SK-N-SH (cell line): ENCODE data around the gene TBL1XR1.
A peak's percentile ranks its signal among the peaks of the same experiment; 100 is the strongest.

Experiments
- CHD2 ChIP-seq: fragments of 150-350 bp; IDR thresholded peaks from 2 replicates; pipeline ENCODE4 v1.6.1; 2018; ENCODE audit warnings: low read length; ENCODE audit not compliant: partially characterized antibody
- FOXJ3 ChIP-seq: sonication (generic); formaldehyde crosslinking; IDR thresholded peaks from 2 replicates; pipeline ENCODE4 v1.5.1; 2020; ENCODE audit warnings: mild to moderate bottlenecking, missing genetic modification reagents
- FOXM1 ChIP-seq: IDR thresholded peaks from 2 replicates; pipeline ENCODE4 v1.4.0; 2012; ENCODE audit warnings: low read depth, mild to moderate bottlenecking
- GABPA ChIP-seq: IDR thresholded peaks from 2 replicates; pipeline ENCODE4 v1.4.0; 2012; ENCODE audit warnings: low read depth, mild to moderate bottlenecking
- GATA2 ChIP-seq: sonication (generic); formaldehyde crosslinking; IDR thresholded peaks from 2 replicates; pipeline ENCODE4 v1.5.0; 2020; ENCODE audit warnings: mild to moderate bottlenecking, missing genetic modification reagents
- NFIC ChIP-seq: IDR thresholded peaks from 2 replicates; pipeline ENCODE4 v1.4.0; 2012; ENCODE audit warnings: borderline replicate concordance
- NRF1 ChIP-seq: IDR thresholded peaks from 2 replicates; pipeline ENCODE4 v1.6.1; 2012; ENCODE audit warnings: low read depth, mild to moderate bottlenecking, low read length
- RAD21 ChIP-seq: IDR thresholded peaks from 2 replicates; pipeline ENCODE4 v1.6.1; 2012; ENCODE audit warnings: mild to moderate bottlenecking, low read length
- REST ChIP-seq: IDR thresholded peaks from 2 replicates; pipeline ENCODE4 v1.6.1; 2012; ENCODE audit warnings: mild to moderate bottlenecking, low read depth, low read length, moderate library complexity
- TAF1 ChIP-seq: IDR thresholded peaks from 2 replicates; pipeline ENCODE4 v1.6.1; 2012; ENCODE audit warnings: low read depth, mild to moderate bottlenecking, low read length, moderate library complexity, borderline replicate concordance
- YY1 ChIP-seq: IDR thresholded peaks from 2 replicates; pipeline ENCODE4 v1.4.0; 2012; ENCODE audit warnings: low read depth, mild to moderate bottlenecking
- TF ChIP-seq, protein P1 (sequence below): fragments of 200-600 bp; sonication (generic); IDR thresholded peaks from 2 replicates; pipeline ENCODE4 v1.6.1; 2017; ENCODE audit warnings: antibody characterized with exemption, mild to moderate bottlenecking, moderate library complexity
- TF ChIP-seq, protein P2 (sequence below): IDR thresholded peaks from 2 replicates; pipeline ENCODE4 v1.4.0; 2012; ENCODE audit warnings: low read depth
- TF ChIP-seq, protein P3 (sequence below): fragments of 150-350 bp; IDR thresholded peaks from 2 replicates; pipeline ENCODE4 v1.6.1; 2016; ENCODE audit warnings: mild to moderate bottlenecking, low read depth, low read length

- TF ChIP-seq, protein P1, sequence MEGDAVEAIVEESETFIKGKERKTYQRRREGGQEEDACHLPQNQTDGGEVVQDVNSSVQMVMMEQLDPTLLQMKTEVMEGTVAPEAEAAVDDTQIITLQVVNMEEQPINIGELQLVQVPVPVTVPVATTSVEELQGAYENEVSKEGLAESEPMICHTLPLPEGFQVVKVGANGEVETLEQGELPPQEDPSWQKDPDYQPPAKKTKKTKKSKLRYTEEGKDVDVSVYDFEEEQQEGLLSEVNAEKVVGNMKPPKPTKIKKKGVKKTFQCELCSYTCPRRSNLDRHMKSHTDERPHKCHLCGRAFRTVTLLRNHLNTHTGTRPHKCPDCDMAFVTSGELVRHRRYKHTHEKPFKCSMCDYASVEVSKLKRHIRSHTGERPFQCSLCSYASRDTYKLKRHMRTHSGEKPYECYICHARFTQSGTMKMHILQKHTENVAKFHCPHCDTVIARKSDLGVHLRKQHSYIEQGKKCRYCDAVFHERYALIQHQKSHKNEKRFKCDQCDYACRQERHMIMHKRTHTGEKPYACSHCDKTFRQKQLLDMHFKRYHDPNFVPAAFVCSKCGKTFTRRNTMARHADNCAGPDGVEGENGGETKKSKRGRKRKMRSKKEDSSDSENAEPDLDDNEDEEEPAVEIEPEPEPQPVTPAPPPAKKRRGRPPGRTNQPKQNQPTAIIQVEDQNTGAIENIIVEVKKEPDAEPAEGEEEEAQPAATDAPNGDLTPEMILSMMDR, result no peak
- TF ChIP-seq NRF1 (no peak), CHD2 (no peak), GABPA (no peak), FOXM1 (no peak), YY1 (no peak), RAD21 (no peak), TAF1 (no peak), GATA2 (CRISPR knock-in tag) (no peak), NFIC (peak; percentile 87), REST (peak; percentile 66), FOXJ3 (CRISPR knock-in tag) (no peak)
- TF ChIP-seq, protein P2, sequence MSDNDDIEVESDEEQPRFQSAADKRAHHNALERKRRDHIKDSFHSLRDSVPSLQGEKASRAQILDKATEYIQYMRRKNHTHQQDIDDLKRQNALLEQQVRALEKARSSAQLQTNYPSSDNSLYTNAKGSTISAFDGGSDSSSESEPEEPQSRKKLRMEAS, result no peak; the same call in 1 of the 2 replicates
- TF ChIP-seq, protein P3, sequence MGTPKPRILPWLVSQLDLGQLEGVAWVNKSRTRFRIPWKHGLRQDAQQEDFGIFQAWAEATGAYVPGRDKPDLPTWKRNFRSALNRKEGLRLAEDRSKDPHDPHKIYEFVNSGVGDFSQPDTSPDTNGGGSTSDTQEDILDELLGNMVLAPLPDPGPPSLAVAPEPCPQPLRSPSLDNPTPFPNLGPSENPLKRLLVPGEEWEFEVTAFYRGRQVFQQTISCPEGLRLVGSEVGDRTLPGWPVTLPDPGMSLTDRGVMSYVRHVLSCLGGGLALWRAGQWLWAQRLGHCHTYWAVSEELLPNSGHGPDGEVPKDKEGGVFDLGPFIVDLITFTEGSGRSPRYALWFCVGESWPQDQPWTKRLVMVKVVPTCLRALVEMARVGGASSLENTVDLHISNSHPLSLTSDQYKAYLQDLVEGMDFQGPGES, result no peak
Observed at GRCh38 chr3:177126015-177126773, 71.1 kb downstream of the TBL1XR1 start.
